Measurements from ENCODE around the gene CABLES1.

CABLES1 gene

GRCh38 chr18:23137788-23138216, 2.5 kb downstream of the CABLES1 start:
- H3K36me3 ChIP-seq (ENCODE audit: control insufficient read depth in 1 of 2, insufficient read depth in 2 of 2, low read depth in 1 of 2, low read length in 2 of 2) = peaks cover 0 to 8% of the 10 kb centered on the region in 2 experiments
- H2AK5ac ChIP-seq (ENCODE audit: low read length, severe bottlenecking) = no peak overlapping the region
- H3K4ac ChIP-seq (ENCODE audit: low read depth in 1 of 2, low read length in 2 of 2) = no peak overlapping the region
- peak overlapping the region; percentile 18 to 77 for H2BK12ac ChIP-seq (ENCODE audit: low read length in 2 of 2)
- H2BK5ac ChIP-seq (ENCODE audit: low read depth, low read length, poor library complexity, severe bottlenecking) = no peak overlapping the region
- H3K4me2 ChIP-seq (ENCODE audit: low read length, poor library complexity, severe bottlenecking) = peak overlapping the region; percentile 74
- peaks cover 38% of the 10 kb centered on the region for H3K79me1 ChIP-seq (replicated peaks; ENCODE audit: low read length, poor library complexity, severe bottlenecking)
- H2BK120ac ChIP-seq (ENCODE audit: low read depth, low read length) = no peak overlapping the region
- no peak overlapping the region for H3K27ac ChIP-seq (ENCODE audit: low read length, poor library complexity, severe bottlenecking)
- WGBS = 86% methylated on average over 9 of the region's 9 CpGs
- H3K4me1 ChIP-seq (ENCODE audit: control insufficient read depth, insufficient read depth, low read depth, low read length) = peaks cover 31% of the 10 kb centered on the region
- H4K91ac ChIP-seq (ENCODE audit: low read length) = no peak overlapping the region
- H3K27me3 ChIP-seq (ENCODE audit: control insufficient read depth in 1 of 2, insufficient read depth in 1 of 2, low read length in 2 of 2) = no peaks in the 10 kb centered on the region
- H3K9ac ChIP-seq (ENCODE audit: low read length) = peak overlapping the region; percentile 86
- H3K14ac ChIP-seq (ENCODE audit: low read length in 2 of 2) = peak overlapping the region in 1 of 2 experiments; percentile 69
- no peak overlapping the region for H2AFZ ChIP-seq (ENCODE audit: low read depth, low read length)
- DNase-seq = no peak
- peak overlapping the region; percentile 25 to 38 for H3K18ac ChIP-seq (ENCODE audit: low read depth in 1 of 2, low read length in 2 of 2)
- no peak overlapping the region for H3K23ac ChIP-seq (ENCODE audit: low read length in 2 of 2)
- H3K4me3 ChIP-seq (ENCODE audit: insufficient read depth in 1 of 2, low read depth in 1 of 2, low read length in 2 of 2) = peak overlapping the region; percentile 27 to 88
- no peak overlapping the region for H2BK15ac ChIP-seq (ENCODE audit: low read depth, poor library complexity, severe bottlenecking)
- H4K8ac ChIP-seq (ENCODE audit: low read length) = no peak overlapping the region
- H3K9me3 ChIP-seq (ENCODE audit: control insufficient read depth, low read length) = no peaks in the 10 kb centered on the region

- Histone ChIP-seq H2BK120ac (ENCODE audit: low read depth, low read length) (no peak overlapping the region), H4K8ac (ENCODE audit: low read length) (no peak overlapping the region), H3K9me3 (ENCODE audit: control insufficient read depth, low read length) (no peaks in the 10 kb centered on the region), H3K14ac (ENCODE audit: low read length in 2 of 2) (no peak overlapping the region), H3K4me3 (ENCODE audit: insufficient read depth in 1 of 2, low read depth in 1 of 2, low read length in 2 of 2) (peak overlapping the region in 1 of 2 experiments; percentile 88), H4K91ac (ENCODE audit: low read length) (no peak overlapping the region), H2BK12ac (ENCODE audit: low read length in 2 of 2) (no peak overlapping the region), H2AFZ (ENCODE audit: low read depth, low read length) (no peak overlapping the region), H3K23ac (ENCODE audit: low read length in 2 of 2) (no peak overlapping the region), H2AK5ac (ENCODE audit: low read length, severe bottlenecking) (no peak overlapping the region), H3K9ac (ENCODE audit: low read length) (no peak overlapping the region), H3K4ac (ENCODE audit: low read depth in 1 of 2, low read length in 2 of 2) (no peak overlapping the region), H3K79me1 (replicated peaks; ENCODE audit: low read length, poor library complexity, severe bottlenecking) (peaks cover 40% of the 10 kb centered on the region), H3K27me3 (ENCODE audit: control insufficient read depth in 1 of 2, insufficient read depth in 1 of 2, low read length in 2 of 2) (no peaks in the 10 kb centered on the region), H2BK5ac (ENCODE audit: low read depth, low read length, poor library complexity, severe bottlenecking) (no peak overlapping the region), H3K36me3 (ENCODE audit: control insufficient read depth in 1 of 2, insufficient read depth in 2 of 2, low read depth in 1 of 2, low read length in 2 of 2) (peaks cover 0 to 8% of the 10 kb centered on the region in 2 experiments), H3K4me2 (ENCODE audit: low read length, poor library complexity, severe bottlenecking) (no peak overlapping the region), H3K4me1 (ENCODE audit: control insufficient read depth, insufficient read depth, low read depth, low read length) (peaks cover 33% of the 10 kb centered on the region), H2BK15ac (ENCODE audit: low read depth, poor library complexity, severe bottlenecking) (no peak overlapping the region), H3K18ac (ENCODE audit: low read depth in 1 of 2, low read length in 2 of 2) (no peak overlapping the region), H3K27ac (ENCODE audit: low read length, poor library complexity, severe bottlenecking) (no peak overlapping the region)
- 95% methylated on average over 5 of the region's 5 CpGs for WGBS
- no peak for DNase-seq
Observed at GRCh38 chr18:23138471-23138870, 3.2 kb downstream of the CABLES1 start.

DNA sequence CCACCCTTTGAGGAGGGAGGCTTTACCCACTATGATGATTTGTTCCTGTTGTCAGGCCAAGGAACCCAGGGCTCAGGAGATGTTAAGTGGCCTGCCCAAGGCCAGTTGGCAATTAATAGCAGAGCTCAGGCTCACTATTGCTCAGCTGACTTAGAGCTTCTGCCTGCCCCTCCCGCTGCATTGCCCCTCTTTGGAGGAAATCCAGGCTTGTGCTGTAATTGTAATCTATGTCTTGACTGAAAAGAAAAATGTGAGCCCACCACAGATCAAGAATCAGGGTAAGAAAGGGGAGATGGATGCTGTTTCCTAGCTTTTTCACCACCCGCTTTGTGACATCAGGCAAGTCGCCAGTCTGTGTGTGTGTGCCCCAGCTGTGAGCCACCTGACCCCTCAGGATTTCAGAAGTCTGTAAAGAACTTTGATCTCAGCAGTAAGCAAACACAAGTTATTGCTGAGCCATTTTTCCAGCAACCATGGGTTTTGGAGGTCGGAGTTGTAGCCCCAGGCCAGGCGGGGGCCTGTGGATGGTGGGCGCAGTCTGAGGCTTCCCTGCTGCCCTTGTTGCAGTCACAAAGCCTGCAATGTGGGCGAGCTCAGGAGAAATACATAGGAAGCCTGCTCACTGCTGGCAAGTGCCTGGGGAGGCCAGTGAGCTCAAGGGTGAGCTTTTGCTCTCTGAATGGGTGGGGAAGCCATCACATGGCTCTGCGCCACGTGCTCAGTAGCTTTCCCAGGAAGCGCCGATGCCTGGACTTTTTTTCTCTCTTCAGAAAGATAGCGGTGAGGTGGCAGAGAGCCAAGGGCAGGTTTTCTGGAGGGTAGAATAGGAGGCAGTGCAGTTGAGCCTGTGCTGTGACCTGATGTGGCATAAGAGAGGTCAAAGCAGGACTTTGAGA, 6.1 kb downstream of the CABLES1 start:
- Histone ChIP-seq H3K23ac (ENCODE audit: low read length in 2 of 2) (peak overlapping the region in 1 of 2 experiments; percentile 5), H3K4me3 (ENCODE audit: insufficient read depth in 1 of 2, low read depth in 1 of 2, low read length in 2 of 2) (peak overlapping the region in 1 of 2 experiments; percentile 45), H3K9me3 (ENCODE audit: control insufficient read depth, low read length) (no peaks in the 10 kb centered on the region), H4K91ac (ENCODE audit: low read length) (peak overlapping the region; percentile 65), H3K9ac (ENCODE audit: low read length) (peak overlapping the region; percentile 43), H2BK120ac (ENCODE audit: low read depth, low read length) (peak overlapping the region; percentile 8), H2AFZ (ENCODE audit: low read depth, low read length) (no peak overlapping the region), H3K4ac (ENCODE audit: low read depth in 1 of 2, low read length in 2 of 2) (peak overlapping the region; percentile 10 to 63), H3K36me3 (ENCODE audit: control insufficient read depth in 1 of 2, insufficient read depth in 2 of 2, low read depth in 1 of 2, low read length in 2 of 2) (peaks cover 0 to 8% of the 10 kb centered on the region in 2 experiments), H2BK15ac (ENCODE audit: low read depth, poor library complexity, severe bottlenecking) (no peak overlapping the region), H3K27ac (ENCODE audit: low read length, poor library complexity, severe bottlenecking) (no peak overlapping the region), H2BK5ac (ENCODE audit: low read depth, low read length, poor library complexity, severe bottlenecking) (no peak overlapping the region), H2BK12ac (ENCODE audit: low read length in 2 of 2) (peak overlapping the region; percentile 7 to 89), H3K27me3 (ENCODE audit: control insufficient read depth in 1 of 2, insufficient read depth in 1 of 2, low read length in 2 of 2) (no peaks in the 10 kb centered on the region), H3K79me1 (replicated peaks; ENCODE audit: low read length, poor library complexity, severe bottlenecking) (peaks cover 49% of the 10 kb centered on the region), H3K18ac (ENCODE audit: low read depth in 1 of 2, low read length in 2 of 2) (peak overlapping the region; percentile 23 to 64), H3K4me1 (ENCODE audit: control insufficient read depth, insufficient read depth, low read depth, low read length) (peaks cover 33% of the 10 kb centered on the region), H4K8ac (ENCODE audit: low read length) (no peak overlapping the region), H3K4me2 (ENCODE audit: low read length, poor library complexity, severe bottlenecking) (no peak overlapping the region), H3K14ac (ENCODE audit: low read length in 2 of 2) (no peak overlapping the region), H2AK5ac (ENCODE audit: low read length, severe bottlenecking) (no peak overlapping the region)
- DNase-seq = peak; percentile 38
- WGBS = 86% methylated on average over 12 of the region's 12 CpGs

DNA sequence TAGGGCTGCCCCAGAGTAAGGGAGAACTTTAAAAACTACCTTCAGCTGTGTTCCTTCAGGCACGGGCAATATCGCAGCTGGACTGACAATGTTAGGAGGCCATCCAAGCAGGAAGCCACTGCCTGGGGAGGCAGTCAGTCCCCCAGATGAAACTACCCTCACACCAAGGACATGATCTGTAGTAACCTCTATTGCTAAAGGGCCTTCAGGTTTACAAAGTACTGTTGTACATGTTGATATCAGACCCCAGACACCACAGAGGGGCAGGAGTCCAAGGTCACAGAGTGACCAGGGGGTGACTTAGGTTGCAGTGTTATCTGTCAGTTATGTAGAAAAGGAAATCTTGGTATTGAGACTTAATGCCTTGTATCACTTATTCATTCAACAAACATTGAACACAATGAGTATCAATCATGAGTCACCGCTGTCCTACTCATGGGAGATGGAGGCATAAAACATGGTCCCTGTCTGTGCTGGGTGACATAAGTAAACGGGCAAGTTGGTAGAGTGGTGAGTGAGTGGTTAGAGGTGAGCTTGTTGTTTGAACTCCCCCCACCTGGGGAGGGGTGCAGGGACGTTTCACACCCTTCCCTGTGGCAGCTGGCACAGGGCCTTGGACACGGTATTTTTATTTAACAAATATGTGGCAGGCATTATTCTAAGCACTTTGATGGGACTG, 7.1 kb downstream of the CABLES1 start:
- Histone ChIP-seq H2BK5ac (ENCODE audit: low read depth, low read length, poor library complexity, severe bottlenecking) (no peak overlapping the region), H2AK5ac (ENCODE audit: low read length, severe bottlenecking) (peak overlapping the region; percentile 2), H2BK12ac (ENCODE audit: low read length in 2 of 2) (peak overlapping the region; percentile 85 to 93), H4K8ac (ENCODE audit: low read length) (no peak overlapping the region), H3K79me1 (replicated peaks; ENCODE audit: low read length, poor library complexity, severe bottlenecking) (peaks cover 49% of the 10 kb centered on the region), H3K36me3 (ENCODE audit: control insufficient read depth in 1 of 2, insufficient read depth in 2 of 2, low read depth in 1 of 2, low read length in 2 of 2) (peaks cover 0 to 8% of the 10 kb centered on the region in 2 experiments), H3K27ac (ENCODE audit: low read length, poor library complexity, severe bottlenecking) (no peak overlapping the region), H3K4me3 (ENCODE audit: insufficient read depth in 1 of 2, low read depth in 1 of 2, low read length in 2 of 2) (peak overlapping the region in 1 of 2 experiments; percentile 45), H3K4me2 (ENCODE audit: low read length, poor library complexity, severe bottlenecking) (no peak overlapping the region), H3K4ac (ENCODE audit: low read depth in 1 of 2, low read length in 2 of 2) (peak overlapping the region; percentile 21 to 79), H3K4me1 (ENCODE audit: control insufficient read depth, insufficient read depth, low read depth, low read length) (peaks cover 31% of the 10 kb centered on the region), H3K9me3 (ENCODE audit: control insufficient read depth, low read length) (no peaks in the 10 kb centered on the region), H2AFZ (ENCODE audit: low read depth, low read length) (no peak overlapping the region), H3K14ac (ENCODE audit: low read length in 2 of 2) (peak overlapping the region in 1 of 2 experiments; percentile 38), H2BK120ac (ENCODE audit: low read depth, low read length) (no peak overlapping the region), H3K9ac (ENCODE audit: low read length) (peak overlapping the region; percentile 43), H2BK15ac (ENCODE audit: low read depth, poor library complexity, severe bottlenecking) (no peak overlapping the region), H3K27me3 (ENCODE audit: control insufficient read depth in 1 of 2, insufficient read depth in 1 of 2, low read length in 2 of 2) (no peaks in the 10 kb centered on the region), H4K91ac (ENCODE audit: low read length) (peak overlapping the region; percentile 30), H3K18ac (ENCODE audit: low read depth in 1 of 2, low read length in 2 of 2) (peak overlapping the region; percentile 65 to 99), H3K23ac (ENCODE audit: low read length in 2 of 2) (no peak overlapping the region)
- WGBS = 79% methylated on average over 5 of the region's 6 CpGs
- no peak for DNase-seq

Measured in mesenchymal stem cell (in vitro differentiated cells and primary cell).